Right lobe of liver (tissue), 4 donors: ENCODE measurements around the gene PCDH7.

ENCODE experiments used
- POLR2A ChIP-seq: fragments of 450-650 bp; IDR thresholded peaks from one replicate; pipeline ENCODE4 v1.6.1; 2017; ENCODE audit warnings: antibody characterized with exemption, mild to moderate bottlenecking
- TF ChIP-seq, protein P1 (sequence below), 4 donors: fragments of 200-600 bp in 3 of 4; fragments of 450-650 bp in 1 of 4; IDR thresholded peaks; one replicate each; pipeline versions ENCODE4 v1.5.1 to v1.8.0; 2016 to 2022; ENCODE audit warnings: antibody characterized with exemption in 4 of 4, mild to moderate bottlenecking in 2 of 4
- donor health status: DM: no; HTN: no; CAD: no.
- donor health status: DM: no; HTN: no; CAD: no.
- donor health status: DM: no; HTN: yes; CAD: no.

DNA sequence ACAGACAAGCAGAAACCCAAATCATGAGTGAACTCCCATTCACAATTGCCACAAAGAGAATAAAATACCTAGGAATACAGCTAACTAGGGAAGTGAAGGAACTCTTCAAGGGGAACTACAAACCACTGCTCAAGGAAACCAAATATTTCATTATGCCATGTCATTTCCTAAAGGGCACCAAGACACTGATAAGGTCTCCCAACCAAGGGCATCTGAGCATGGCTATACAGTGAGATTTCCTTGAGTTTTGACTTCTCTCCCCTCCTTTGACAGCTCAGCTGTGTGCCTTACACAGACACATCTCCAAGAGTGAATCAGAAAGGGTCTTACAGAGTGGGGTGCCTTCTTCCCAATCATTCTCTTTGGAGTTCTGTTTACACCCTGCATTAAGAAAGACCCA lies 40.4 kb downstream of the PCDH7 start:
- no peak for TF ChIP-seq POLR2A
- TF ChIP-seq, protein P1, sequence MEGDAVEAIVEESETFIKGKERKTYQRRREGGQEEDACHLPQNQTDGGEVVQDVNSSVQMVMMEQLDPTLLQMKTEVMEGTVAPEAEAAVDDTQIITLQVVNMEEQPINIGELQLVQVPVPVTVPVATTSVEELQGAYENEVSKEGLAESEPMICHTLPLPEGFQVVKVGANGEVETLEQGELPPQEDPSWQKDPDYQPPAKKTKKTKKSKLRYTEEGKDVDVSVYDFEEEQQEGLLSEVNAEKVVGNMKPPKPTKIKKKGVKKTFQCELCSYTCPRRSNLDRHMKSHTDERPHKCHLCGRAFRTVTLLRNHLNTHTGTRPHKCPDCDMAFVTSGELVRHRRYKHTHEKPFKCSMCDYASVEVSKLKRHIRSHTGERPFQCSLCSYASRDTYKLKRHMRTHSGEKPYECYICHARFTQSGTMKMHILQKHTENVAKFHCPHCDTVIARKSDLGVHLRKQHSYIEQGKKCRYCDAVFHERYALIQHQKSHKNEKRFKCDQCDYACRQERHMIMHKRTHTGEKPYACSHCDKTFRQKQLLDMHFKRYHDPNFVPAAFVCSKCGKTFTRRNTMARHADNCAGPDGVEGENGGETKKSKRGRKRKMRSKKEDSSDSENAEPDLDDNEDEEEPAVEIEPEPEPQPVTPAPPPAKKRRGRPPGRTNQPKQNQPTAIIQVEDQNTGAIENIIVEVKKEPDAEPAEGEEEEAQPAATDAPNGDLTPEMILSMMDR (IDR thresholded peaks at IDR 0.05): no peak
